Measurements from ENCODE around the gene DLX5. TPM values are rescaled to one million over a fixed set of nuclear protein-coding genes. Genes with fewer than 3 reads are reported as not detected.

DLX5 gene
- total RNA-seq, 3 donors from 2014 or later: not detected

- H3K4me1 ChIP-seq: no peaks in the 10 kb centered on the region
- H3K9me3 ChIP-seq: no peaks in the 10 kb centered on the region
- TF ChIP-seq CTCF (IDR thresholded peaks at IDR 0.05) (no peak), POLR2A (IDR thresholded peaks at IDR 0.05) (no peak)
- no peak for DNase-seq (ENCODE audit: low spot score in 2 of 2)
- peaks cover 8 to 98% of the 10 kb centered on the region in 2 donors for H3K27me3 ChIP-seq
- intact Hi-C loops (cut with DNase I; ENCODE audit: low total_unique reads): loop anchor here (5.0 kb wide), 1 partner anchor 513 kb away; no protein-coding TSS in a partner anchor
- H3K36me3 ChIP-seq: no peaks in the 10 kb centered on the region
- no peak overlapping the region for H3K27ac ChIP-seq
- H3K4me3 ChIP-seq: peak overlapping the region in 2 of 3 donors; percentile 43 to 68
Measured at GRCh38 chr7:97004247-97005182, 20.1 kb downstream of the DLX5 start.

- Histone ChIP-seq H3K27me3 (peaks cover 8 to 100% of the 10 kb centered on the region in 2 donors), H3K4me3 (peak overlapping the region in 1 of 3 donors; percentile 2), H3K9me3 (no peaks in the 10 kb centered on the region), H3K4me1 (no peaks in the 10 kb centered on the region), H3K27ac (no peak overlapping the region), H3K36me3 (no peaks in the 10 kb centered on the region)
- no peak for DNase-seq (ENCODE audit: low spot score in 2 of 2)
- intact Hi-C loops (cut with DNase I; ENCODE audit: low total_unique reads): no loop called here
- TF ChIP-seq POLR2AphosphoS5 (IDR thresholded peaks at IDR 0.05) (no peak), CTCF (IDR thresholded peaks at IDR 0.05) (no peak), POLR2A (IDR thresholded peaks at IDR 0.05) (no peak)
Measured at GRCh38 chr7:97003262-97004246, 21.1 kb downstream of the DLX5 start.

GRCh38 chr7:97002555-97003261 is 21.9 kb downstream of the DLX5 start:
- Histone ChIP-seq H3K9me3 (no peaks in the 10 kb centered on the region), H3K36me3 (no peaks in the 10 kb centered on the region), H3K4me3 (no peak overlapping the region), H3K27me3 (peaks cover 8 to 100% of the 10 kb centered on the region in 2 donors), H3K27ac (no peak overlapping the region), H3K4me1 (no peaks in the 10 kb centered on the region)
- DNase-seq (ENCODE audit: low spot score in 2 of 2): no peak
- intact Hi-C loops (cut with DNase I; ENCODE audit: low total_unique reads): no loop called here
- TF ChIP-seq POLR2AphosphoS5 (IDR thresholded peaks at IDR 0.05): no peak
- no peak for TF ChIP-seq CTCF (IDR thresholded peaks at IDR 0.05)
- no peak for TF ChIP-seq POLR2A (IDR thresholded peaks at IDR 0.05)

- H3K36me3 ChIP-seq: no peaks in the 10 kb centered on the region
- intact Hi-C loops (cut with DNase I; ENCODE audit: low total_unique reads): no loop called here
- H3K4me1 ChIP-seq: no peaks in the 10 kb centered on the region
- DNase-seq (ENCODE audit: low spot score in 2 of 2): no peak
- peaks cover 6 to 100% of the 10 kb centered on the region in 2 donors for H3K27me3 ChIP-seq
- H3K27ac ChIP-seq: no peak overlapping the region
- no peaks in the 10 kb centered on the region for H3K9me3 ChIP-seq
- H3K4me3 ChIP-seq: no peak overlapping the region
- TF ChIP-seq CTCF (IDR thresholded peaks at IDR 0.05) (no peak), POLR2AphosphoS5 (IDR thresholded peaks at IDR 0.05) (no peak), POLR2A (IDR thresholded peaks at IDR 0.05) (no peak)
Measured at GRCh38 chr7:97001656-97002554, 22.7 kb downstream of the DLX5 start.
